SK-N-DZ (cell line): ENCODE data around the gene UPP1.

ENCODE experiments used
- DNase-seq: peaks from one replicate; pipeline ENCODE4 v3.0.0-alpha.2; 2015; ENCODE audit warnings: low spot score

UPP1 gene

GRCh38 chr7:48085433-48085791 is 3.7 kb upstream of the UPP1 start:
- DNase-seq, result no peak

DNA sequence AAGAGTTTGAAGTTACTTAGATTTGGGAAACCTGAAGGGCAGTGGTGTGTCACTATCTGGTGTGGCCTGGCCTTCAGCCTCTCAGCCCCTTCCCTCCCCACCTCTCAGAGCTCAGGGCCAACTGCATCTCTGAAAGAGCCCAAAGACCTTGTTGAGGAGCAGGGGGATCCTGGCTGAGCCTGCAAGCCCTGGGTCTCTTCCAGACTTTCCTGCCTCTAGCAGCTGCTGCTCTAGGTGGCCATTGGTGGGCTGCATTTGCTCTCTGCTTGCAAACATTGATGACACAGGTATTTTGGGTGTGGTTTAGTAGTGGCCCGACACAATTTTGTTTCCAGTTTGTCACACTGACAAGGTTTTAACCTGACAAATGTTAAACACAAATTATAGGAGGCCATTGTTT is 3.1 kb upstream of the UPP1 start:
- no peak for DNase-seq

GRCh38 chr7:48087349-48087748 is 1.7 kb upstream of the UPP1 start:
- DNase-seq, result no peak

DNA sequence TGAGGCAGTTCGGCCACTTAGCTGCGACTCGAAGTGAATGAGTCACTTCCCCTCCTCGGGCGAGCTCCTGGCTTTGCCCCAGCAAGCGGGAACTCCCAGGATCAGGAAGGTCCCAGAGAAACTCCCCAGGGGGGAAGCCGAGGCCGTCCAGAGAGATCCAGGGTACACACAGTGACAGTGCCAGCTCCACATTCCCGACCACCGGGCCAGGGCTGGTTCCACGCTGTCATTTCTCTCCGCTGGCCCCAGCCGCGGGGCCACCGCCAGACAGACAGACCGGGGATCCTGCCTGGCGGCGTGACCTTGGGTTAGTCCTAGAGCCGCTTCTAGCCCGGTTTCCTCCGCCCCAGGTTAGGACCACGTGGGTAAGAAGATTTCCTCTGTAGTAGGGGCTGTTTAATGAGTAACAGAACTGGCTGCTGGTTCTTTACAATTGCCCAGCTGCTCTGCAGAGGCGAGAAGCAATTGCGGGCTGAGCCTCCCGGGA is 463 bp upstream of the UPP1 start:
- DNase-seq, result peak; percentile 75

DNA sequence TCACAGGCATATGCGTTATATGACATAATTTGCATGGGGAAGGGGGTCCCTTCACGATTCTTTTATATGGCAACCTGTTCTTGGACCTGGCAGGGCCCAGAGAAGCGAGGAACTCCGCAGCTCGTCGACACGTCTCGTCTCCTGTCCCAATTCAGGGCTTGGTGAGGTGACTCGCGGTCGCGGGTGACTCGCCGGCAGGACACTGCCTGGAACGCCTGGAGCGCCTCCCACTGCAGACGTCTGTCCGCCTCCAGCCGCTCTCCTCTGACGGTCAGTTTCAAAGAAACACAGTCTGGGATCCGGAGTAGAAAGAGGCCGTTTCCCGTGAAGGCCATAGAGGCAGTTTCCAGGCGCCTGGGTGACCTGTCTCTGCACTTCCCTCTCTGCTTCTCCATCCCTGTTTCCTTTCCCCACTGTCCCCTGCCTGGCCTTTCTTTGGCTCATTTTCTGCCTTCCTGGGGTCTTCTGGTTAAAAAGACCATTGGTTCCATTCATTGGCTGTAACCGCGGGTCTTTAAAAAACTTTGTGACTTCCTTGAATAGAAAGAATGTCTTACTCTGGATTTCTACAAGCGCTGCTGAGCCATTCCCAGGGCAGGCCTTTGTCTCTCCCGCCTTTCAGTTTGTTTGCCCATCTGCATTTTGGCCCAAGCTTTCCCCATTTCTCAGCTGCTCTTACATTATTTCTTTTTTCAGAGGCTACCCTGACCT is 1.2 kb downstream of the UPP1 start:
- no peak for DNase-seq

- DNase-seq, result no peak
Observed at GRCh38 chr7:48091506-48092433, 2.7 kb downstream of the UPP1 start.

- no peak for DNase-seq
Observed at GRCh38 chr7:48094861-48095293, 5.8 kb downstream of the UPP1 start.

DNA sequence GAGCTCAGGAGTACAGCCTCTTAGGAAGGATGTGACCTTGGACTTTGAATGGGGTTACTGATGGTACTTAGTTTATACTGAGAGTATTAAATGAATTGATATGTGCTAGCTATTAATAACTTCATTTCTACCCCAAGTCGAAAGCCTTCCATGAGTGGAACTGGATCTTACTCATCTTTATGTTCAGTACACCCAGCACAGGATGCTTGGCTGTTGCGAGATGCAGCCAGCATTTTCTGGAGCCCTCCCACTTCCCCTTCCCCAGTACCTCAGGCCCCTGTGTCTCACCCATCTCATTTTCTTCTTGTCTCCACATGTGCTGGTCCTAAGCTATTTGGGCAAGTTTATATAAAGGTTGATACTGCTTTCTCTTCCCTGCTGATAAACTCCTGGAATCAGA is 7.2 kb downstream of the UPP1 start:
- DNase-seq, result no peak

- no peak for DNase-seq
Observed at GRCh38 chr7:48097521-48098231, 8.6 kb downstream of the UPP1 start.

- DNase-seq, result no peak
Observed at GRCh38 chr7:48098846-48099245, 9.8 kb downstream of the UPP1 start.

DNA sequence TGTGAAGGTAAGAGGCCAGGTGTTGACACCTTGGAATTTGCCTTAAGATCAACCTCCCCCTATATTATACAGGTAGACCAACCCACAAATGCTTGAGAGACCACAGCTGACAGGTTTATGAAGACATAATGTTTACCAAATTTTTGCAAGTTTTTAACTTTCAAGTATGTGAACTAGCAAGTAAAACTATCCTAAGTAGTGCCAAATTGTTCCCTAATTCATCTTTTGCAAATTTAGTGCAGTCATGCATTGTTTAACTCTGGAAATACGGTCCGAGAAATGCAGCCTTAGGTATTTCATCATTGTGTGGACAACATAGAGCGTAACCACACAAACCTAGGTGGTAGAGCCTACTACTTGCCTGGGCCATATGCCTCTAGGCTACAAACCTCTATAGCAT is 10.7 kb downstream of the UPP1 start:
- no peak for DNase-seq

GRCh38 chr7:48101352-48101751 is 12.3 kb downstream of the UPP1 start:
- DNase-seq, result no peak

- DNase-seq, result no peak
Observed at GRCh38 chr7:48101968-48102367, 12.9 kb downstream of the UPP1 start.

- DNase-seq, result no peak
Observed at GRCh38 chr7:48102530-48102929, 13.5 kb downstream of the UPP1 start.

- no peak for DNase-seq
Observed at GRCh38 chr7:48105045-48105444, 16.0 kb downstream of the UPP1 start.

DNA sequence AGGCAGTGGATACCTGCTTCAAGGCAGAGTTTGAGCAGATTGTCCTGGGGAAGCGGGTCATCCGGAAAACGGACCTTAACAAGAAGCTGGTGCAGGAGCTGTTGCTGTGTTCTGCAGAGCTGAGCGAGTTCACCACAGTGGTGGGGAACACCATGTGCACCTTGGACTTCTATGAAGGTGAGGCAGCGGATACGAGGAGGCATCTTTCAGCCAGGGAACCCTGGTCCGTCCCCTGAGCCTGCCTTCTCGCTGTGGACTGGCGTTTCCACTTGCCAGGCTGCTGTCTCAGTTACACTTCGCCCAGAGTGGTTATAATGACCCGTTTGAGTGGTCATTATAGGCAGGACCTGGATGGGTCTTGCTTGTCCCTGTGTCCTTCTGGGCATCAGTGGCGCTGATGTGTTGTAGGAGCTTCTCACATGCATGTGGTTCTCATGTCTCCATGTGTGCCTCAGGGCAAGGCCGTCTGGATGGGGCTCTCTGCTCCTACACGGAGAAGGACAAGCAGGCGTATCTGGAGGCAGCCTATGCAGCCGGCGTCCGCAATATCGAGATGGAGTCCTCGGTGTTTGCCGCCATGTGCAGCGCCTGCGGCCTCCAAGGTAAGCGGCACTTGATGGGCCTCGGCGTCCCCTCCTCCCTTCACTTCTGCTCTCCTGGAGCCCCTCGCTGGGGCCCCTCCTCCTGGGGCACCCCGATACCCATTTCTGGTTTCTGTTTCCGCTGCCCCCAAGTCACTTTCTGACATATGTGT is 18.0 kb downstream of the UPP1 start:
- DNase-seq, result no peak

- no peak for DNase-seq
Observed at GRCh38 chr7:48107926-48108472, 18.9 kb downstream of the UPP1 start.

DNA sequence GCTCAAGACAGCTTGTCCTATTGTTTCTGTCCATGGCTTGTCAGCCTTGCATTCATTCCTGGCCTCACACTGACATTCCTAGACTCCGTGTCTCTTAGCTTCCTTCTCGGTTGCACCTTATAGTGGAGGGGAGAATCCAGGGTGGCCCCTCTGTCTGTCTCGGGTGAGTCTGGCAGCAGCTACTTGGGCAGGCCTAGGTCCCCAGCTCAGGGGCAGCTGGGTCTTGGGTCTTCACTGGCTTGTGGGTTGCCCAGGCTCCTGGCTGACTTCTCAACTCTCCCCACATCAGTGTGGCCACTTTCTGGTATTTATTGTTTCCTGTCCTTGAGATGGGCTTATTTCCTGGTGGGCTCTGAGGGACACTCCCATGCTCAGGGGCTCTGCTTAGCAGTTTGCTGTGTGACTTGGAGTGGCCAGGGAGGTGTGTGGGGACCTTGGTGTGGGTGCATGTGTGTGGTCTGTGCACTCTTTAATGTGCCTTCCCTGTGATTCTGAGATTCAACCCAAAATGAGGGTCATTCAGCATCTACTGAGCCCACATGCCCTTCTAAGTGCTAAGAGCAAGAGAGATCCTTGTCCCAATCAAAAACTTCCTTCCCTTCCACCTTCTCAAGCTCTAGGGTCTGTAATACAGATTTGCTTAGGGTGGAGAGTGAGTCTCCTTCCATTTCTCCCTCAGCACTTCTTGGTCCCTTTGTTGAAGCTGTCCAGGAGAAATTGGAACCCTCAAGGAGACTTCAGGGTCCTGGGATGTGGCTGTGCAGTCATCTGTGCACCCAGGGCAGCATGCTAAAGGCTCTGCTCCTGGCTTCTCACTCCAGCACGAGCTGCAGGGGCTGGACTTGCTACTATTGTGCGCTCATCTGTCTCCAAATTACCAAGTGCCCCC is 20.1 kb downstream of the UPP1 start:
- no peak for DNase-seq

DNA sequence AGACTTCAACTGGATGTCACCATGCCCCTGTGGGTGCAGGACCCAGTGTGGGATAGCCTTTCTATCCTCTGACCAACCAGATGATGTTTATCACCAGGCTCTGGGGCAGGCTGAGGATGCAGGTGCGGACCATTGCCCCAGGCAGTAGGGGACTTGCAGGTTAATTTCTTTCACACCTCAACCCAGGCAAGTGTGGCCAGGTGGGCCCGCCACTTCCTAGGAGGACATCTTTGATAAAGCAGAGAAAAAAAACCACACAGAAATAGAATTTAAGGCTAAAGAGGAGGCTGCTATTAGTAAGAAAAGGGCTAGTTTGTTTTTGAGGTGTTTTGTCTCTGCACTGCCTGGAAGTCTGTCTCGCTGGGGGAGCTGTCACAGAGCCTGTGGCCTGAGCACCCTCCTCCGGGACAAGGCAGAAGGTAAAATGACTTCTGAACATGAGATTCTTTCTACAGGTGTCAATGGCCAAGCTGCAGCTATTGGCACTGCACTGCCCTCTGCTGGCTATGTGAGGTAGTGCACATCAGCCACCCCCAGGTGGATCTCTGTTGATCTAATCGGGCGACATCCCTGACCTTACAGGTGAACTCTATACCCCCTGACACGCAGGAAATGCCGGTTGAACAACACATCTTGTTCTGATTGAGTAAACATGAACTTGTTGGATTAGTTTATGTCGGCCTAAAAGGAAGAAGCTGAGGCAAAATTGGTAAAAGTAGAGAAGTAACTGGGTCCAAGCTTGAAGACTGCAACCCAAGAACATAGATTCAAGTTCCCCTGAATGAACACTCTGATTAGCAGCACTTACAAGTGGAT is 21.0 kb downstream of the UPP1 start:
- DNase-seq, result peak; percentile 49
